GM12801 (cell line): ENCODE measurements around the gene PITPNC1.

Experiments
- TF ChIP-seq, protein P1 (sequence below): IDR thresholded peaks from one replicate; pipeline ENCODE4 v1.5.1; 2011; ENCODE audit warnings: control low read depth; ENCODE audit not compliant: insufficient read length; ENCODE audit errors: extremely low read depth

The PITPNC1 gene

GRCh38 chr17:67365738-67366192 is 11.3 kb upstream of the PITPNC1 start:
- TF ChIP-seq, protein P1, sequence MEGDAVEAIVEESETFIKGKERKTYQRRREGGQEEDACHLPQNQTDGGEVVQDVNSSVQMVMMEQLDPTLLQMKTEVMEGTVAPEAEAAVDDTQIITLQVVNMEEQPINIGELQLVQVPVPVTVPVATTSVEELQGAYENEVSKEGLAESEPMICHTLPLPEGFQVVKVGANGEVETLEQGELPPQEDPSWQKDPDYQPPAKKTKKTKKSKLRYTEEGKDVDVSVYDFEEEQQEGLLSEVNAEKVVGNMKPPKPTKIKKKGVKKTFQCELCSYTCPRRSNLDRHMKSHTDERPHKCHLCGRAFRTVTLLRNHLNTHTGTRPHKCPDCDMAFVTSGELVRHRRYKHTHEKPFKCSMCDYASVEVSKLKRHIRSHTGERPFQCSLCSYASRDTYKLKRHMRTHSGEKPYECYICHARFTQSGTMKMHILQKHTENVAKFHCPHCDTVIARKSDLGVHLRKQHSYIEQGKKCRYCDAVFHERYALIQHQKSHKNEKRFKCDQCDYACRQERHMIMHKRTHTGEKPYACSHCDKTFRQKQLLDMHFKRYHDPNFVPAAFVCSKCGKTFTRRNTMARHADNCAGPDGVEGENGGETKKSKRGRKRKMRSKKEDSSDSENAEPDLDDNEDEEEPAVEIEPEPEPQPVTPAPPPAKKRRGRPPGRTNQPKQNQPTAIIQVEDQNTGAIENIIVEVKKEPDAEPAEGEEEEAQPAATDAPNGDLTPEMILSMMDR = no peak

DNA sequence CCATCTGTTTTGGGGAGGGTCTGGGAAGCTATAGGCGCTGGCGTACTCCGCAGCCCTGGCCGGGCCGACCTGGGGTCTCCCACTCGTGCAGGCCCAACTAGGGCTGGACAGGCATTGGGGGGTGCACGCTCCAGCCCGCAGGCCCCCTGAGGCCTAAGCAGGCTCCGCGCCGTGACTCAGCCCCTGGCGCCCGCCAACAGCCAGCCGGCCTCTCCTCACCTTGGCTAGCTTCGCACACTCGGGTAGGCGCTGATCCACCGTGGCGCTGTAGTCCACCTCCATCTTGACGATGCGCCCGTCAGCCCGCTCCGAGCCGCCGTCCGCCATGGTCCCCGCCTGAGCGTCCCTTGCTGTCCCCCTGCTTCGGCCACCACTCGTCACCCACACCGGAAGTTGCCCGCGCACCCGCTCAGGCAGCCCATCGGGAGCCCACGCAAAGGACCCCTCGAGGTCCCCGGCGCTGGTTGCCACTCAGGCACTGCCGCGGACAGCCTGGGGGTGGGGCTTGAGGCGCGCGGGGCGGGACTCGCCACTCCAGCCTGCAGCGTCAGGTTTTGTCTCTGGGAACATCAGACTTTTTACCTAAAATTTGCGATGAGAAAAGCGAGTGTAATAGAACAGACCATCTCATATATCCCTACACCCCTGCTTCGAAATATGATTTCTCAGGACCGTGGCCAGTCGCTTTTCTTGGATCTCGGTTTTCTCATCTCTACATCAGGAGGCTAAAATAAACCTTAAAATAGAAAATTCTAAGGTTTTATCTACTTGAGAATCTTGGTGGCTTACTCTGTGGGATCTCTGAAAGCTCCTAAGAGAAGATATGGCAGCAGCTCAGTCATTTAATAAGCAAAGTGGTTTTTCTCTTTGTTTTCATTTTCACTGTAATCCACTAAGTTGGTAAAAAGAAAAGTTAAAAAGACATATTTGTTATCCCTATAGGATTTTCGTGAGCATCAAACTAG is 10.6 kb upstream of the PITPNC1 start, which contains the start of gene PSMD12:
PSMD12 (minus strand) TSS at position 385 of the 965 bp plus-strand sequence; CDS start at position 327, 58 bp downstream.
- TF ChIP-seq, protein P1 = no peak

- TF ChIP-seq, protein P1 = no peak
These were observed 7.4 kb upstream of the PITPNC1 start for GRCh38 chr17:67369676-67370075.

GRCh38 chr17:67372751-67373150 is 4.3 kb upstream of the PITPNC1 start:
- TF ChIP-seq, protein P1 = no peak

DNA sequence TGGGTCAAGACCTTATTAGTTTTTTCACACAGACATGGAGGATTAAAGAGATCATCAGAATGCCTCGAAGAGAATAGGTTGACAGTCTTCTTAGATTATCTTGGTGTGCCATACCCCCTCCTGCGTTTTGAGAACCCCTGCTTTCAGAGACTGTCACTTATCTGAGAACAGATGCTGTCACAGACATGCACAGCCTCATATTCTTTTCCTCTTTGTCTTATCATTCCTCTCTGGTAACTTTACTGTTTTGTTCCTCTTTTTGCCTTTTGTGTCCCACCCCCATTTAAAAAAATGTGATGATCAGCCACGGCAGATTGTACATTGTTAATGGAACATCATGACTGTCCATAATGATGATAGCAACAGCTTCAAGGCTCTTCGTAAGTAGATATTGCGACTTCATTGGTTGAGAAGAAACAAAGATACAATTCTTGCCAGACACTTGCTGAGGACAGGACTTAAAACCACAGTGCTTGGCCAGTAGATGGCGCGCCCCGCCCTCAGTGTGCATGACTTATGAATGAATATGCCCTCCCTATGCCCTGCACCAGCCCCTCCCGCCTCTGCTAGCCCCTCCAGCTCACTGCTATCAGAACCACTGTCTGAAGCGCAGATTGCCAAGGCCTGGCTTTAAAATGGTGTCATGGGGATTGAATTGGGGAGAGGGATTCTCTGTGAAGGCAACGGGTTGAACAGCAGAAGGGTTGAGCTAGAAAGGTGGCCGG is 2.6 kb upstream of the PITPNC1 start:
- TF ChIP-seq, protein P1 = peak; percentile 62

GRCh38 chr17:67375054-67375427 is 2.0 kb upstream of the PITPNC1 start:
- TF ChIP-seq, protein P1 = no peak

- TF ChIP-seq, protein P1 = no peak
These were observed 1.4 kb upstream of the PITPNC1 start for GRCh38 chr17:67375716-67376115.
